Gastrocnemius medialis (tissue), 4 donors: ENCODE measurements around the gene CLSTN1.

ENCODE experiments used
- CTCF ChIP-seq, 5 experiments: fragments of 450-650 bp in 3 of 5; fragments of 200-600 bp in 2 of 5; sonication (generic) in 2 of 5; IDR thresholded peaks in 4 of 5; conservative IDR thresholded peaks in 1 of 5; 1 replicate in 4 of 5; 2 replicates in 1 of 5; pipeline ENCODE4 v1.5.1; 2016 to 2019; ENCODE audit warnings: antibody characterized with exemption in 5 of 5, mild to moderate bottlenecking in 3 of 5, moderate library complexity in 3 of 5
- POLR2A ChIP-seq, 2 donors: fragments of 450-650 bp; IDR thresholded peaks; one replicate each; pipeline ENCODE4 v1.6.1; 2017; ENCODE audit warnings: antibody characterized with exemption in 2 of 2, mild to moderate bottlenecking in 2 of 2, moderate library complexity in 2 of 2

- no peak for TF ChIP-seq CTCF (IDR thresholded peaks at IDR 0.05 in 4 of 5, conservative IDR thresholded peaks at IDR 0.05 in 1 of 5)
- no peak for TF ChIP-seq POLR2A (IDR thresholded peaks at IDR 0.05)
Observed at GRCh38 chr1:9736241-9736640, 87.5 kb downstream of the CLSTN1 start.
